GDM1 (cell line): ENCODE results near the gene CPNE4.
"Not testable (repeated sequence)": the region's sequence is repeated elsewhere in the genome, so short reads cannot be mapped to it uniquely, and the experiment has no call there.

Source experiments
- DNase-seq: peaks from one replicate; lab custom pipeline; 2025; lab: John Stamatoyannopoulos, UW

The CPNE4 gene

GRCh38 chr3:131535131-131535530 is 499.7 kb downstream of the CPNE4 start:
- no peak for DNase-seq

- no peak for DNase-seq
These were observed 502.2 kb downstream of the CPNE4 start for GRCh38 chr3:131532645-131533044.

- no peak for DNase-seq
These were observed 504.0 kb downstream of the CPNE4 start for GRCh38 chr3:131530843-131531242.

GRCh38 chr3:131530388-131530787 is 504.4 kb downstream of the CPNE4 start:
- no peak for DNase-seq

- no peak for DNase-seq
These were observed 507.9 kb downstream of the CPNE4 start for GRCh38 chr3:131526801-131527347.

- no peak for DNase-seq
These were observed 516.1 kb downstream of the CPNE4 start for GRCh38 chr3:131518680-131519079.

- no peak for DNase-seq
These were observed 529.4 kb downstream of the CPNE4 start for GRCh38 chr3:131505421-131505820.

GRCh38 chr3:131503320-131503635 is 531.5 kb downstream of the CPNE4 start:
- DNase-seq, result no peak

- peak; percentile 72 for DNase-seq
These were observed 532.1 kb downstream of the CPNE4 start, which contains the start of gene MRPL3 for GRCh38 chr3:131502530-131503319. Gene MRPL3 (minus strand): TSS chr3:131502971. CDS start chr3:131502821, 150 bp downstream.

- no peak for DNase-seq
These were observed 532.9 kb downstream of the CPNE4 start for GRCh38 chr3:131501949-131502348.

GRCh38 chr3:131494706-131495105 is 540.1 kb downstream of the CPNE4 start:
- DNase-seq, result no peak

- DNase-seq, result no peak
These were observed 543.0 kb downstream of the CPNE4 start for GRCh38 chr3:131491775-131492174.

- DNase-seq, result no peak
These were observed 543.7 kb downstream of the CPNE4 start for GRCh38 chr3:131491084-131491483.

- not testable (repeated sequence) for DNase-seq
These were observed 548.3 kb downstream of the CPNE4 start for GRCh38 chr3:131486545-131486944.

- DNase-seq, result no peak
These were observed 549.7 kb downstream of the CPNE4 start for GRCh38 chr3:131485119-131485518.

GRCh38 chr3:131484496-131485111 is 550.2 kb downstream of the CPNE4 start:
- DNase-seq, result no peak
